ENCODE results near the gene IQGAP3. TPM values are rescaled to one million over a fixed set of nuclear protein-coding genes. Genes with fewer than 3 reads are reported as not detected.

The IQGAP3 gene
- polyA plus RNA-seq, 3 donors: 0.03 to 0.24 TPM; not detected in 1

- H3K9me3 ChIP-seq (replicated peaks in 1 of 2; ENCODE audit: control insufficient read depth in 1 of 2, insufficient read depth in 1 of 2, low read length in 2 of 2): no peaks in the 10 kb centered on the region
- H3K9me3 Mint-ChIP-seq: peaks cover 0 to 3% (median 0%) of the 10 kb centered on the region in 7 donors
- 46% methylated on average over 3 of the region's 5 CpGs for WGBS (ENCODE audit: insufficient coverage)
- H3K4me1 ChIP-seq (ENCODE audit: control insufficient read depth in 1 of 2, insufficient read depth in 2 of 2, low read length in 2 of 2): peaks cover 62 to 76% of the 10 kb centered on the region in 2 donors
- peak overlapping the region; percentile 98 for H3K9ac ChIP-seq (ENCODE audit: insufficient read depth, low read length, poor library complexity, severe bottlenecking)
- peak overlapping the region; percentile 94 to 98 for H3K27ac ChIP-seq (ENCODE audit: low read depth in 1 of 2, low read length in 2 of 2)
- H3K27me3 ChIP-seq (ENCODE audit: control insufficient read depth in 2 of 2, insufficient read depth in 2 of 2, low read length in 2 of 2): no peaks in the 10 kb centered on the region
- H3K36me3 Mint-ChIP-seq: no peaks in the 10 kb centered on the region
- H2AFZ ChIP-seq (ENCODE audit: insufficient read depth, low read depth, low read length, poor library complexity, severe bottlenecking): no peak overlapping the region
- H3K27ac Mint-ChIP-seq: peak overlapping the region; percentile 95 to 100 (median 99)
- no peak for TF ChIP-seq CTCF (IDR thresholded peaks at IDR 0.05)
- no peaks in the 10 kb centered on the region for H3K27me3 Mint-ChIP-seq (ENCODE audit: low read depth in 3 of 3)
- H3K4me1 Mint-ChIP-seq: peaks cover 55% of the 10 kb centered on the region
- H3K4me3 Mint-ChIP-seq: peak overlapping the region; percentile 81 to 89
- peak overlapping the region in 1 of 3 experiments; percentile 99 for H3K4me3 ChIP-seq (replicated peaks in 1 of 3; ENCODE audit: low read depth in 2 of 3, low read length in 3 of 3)
- H4K20me1 ChIP-seq (ENCODE audit: insufficient read depth, low read length): peaks cover 16% of the 10 kb centered on the region
- peak in 1 of 3 donors; percentile 33 for DNase-seq
- no peaks in the 10 kb centered on the region for H3K36me3 ChIP-seq (replicated peaks in 1 of 2; ENCODE audit: control insufficient read depth in 1 of 2, insufficient read depth in 2 of 2, low read length in 2 of 2)
- H3K4me2 ChIP-seq (replicated peaks; ENCODE audit: extremely low read depth, low read length, poor library complexity, severe bottlenecking): peak overlapping the region; percentile 96
- H3K79me2 ChIP-seq (ENCODE audit: insufficient read depth, low read length): peaks cover 60% of the 10 kb centered on the region
- intact Hi-C loops (cut with micrococcal nuclease): loop anchor here in 1 of 2 donors (5.0 to 10.0 kb wide), 3 partner anchors 48 to 243 kb away; partner anchors contain the start of genes ISG20L2 and METTL25B
Observed at GRCh38 chr1:156503698-156504437, 68.5 kb downstream of the IQGAP3 start.

GRCh38 chr1:156502894-156503697 lies 69.3 kb downstream of the IQGAP3 start:
- Histone ChIP-seq H4K20me1 (ENCODE audit: insufficient read depth, low read length) (peaks cover 24% of the 10 kb centered on the region), H3K9me3 (replicated peaks in 1 of 2; ENCODE audit: control insufficient read depth in 1 of 2, insufficient read depth in 1 of 2, low read length in 2 of 2) (no peaks in the 10 kb centered on the region), H3K36me3 (replicated peaks in 1 of 2; ENCODE audit: control insufficient read depth in 1 of 2, insufficient read depth in 2 of 2, low read length in 2 of 2) (no peaks in the 10 kb centered on the region), H3K4me2 (replicated peaks; ENCODE audit: extremely low read depth, low read length, poor library complexity, severe bottlenecking) (peak overlapping the region; percentile 96), H2AFZ (ENCODE audit: insufficient read depth, low read depth, low read length, poor library complexity, severe bottlenecking) (no peak overlapping the region), H3K9ac (ENCODE audit: insufficient read depth, low read length, poor library complexity, severe bottlenecking) (peak overlapping the region; percentile 98), H3K4me3 (replicated peaks in 1 of 3; ENCODE audit: low read depth in 2 of 3, low read length in 3 of 3) (peak overlapping the region in 2 of 3 experiments; percentile 27 to 99), H3K27ac (ENCODE audit: low read depth in 1 of 2, low read length in 2 of 2) (peak overlapping the region; percentile 94 to 98), H3K79me2 (ENCODE audit: insufficient read depth, low read length) (peaks cover 68% of the 10 kb centered on the region), H3K4me1 (ENCODE audit: control insufficient read depth in 1 of 2, insufficient read depth in 2 of 2, low read length in 2 of 2) (peaks cover 62 to 76% of the 10 kb centered on the region in 2 donors), H3K27me3 (ENCODE audit: control insufficient read depth in 2 of 2, insufficient read depth in 2 of 2, low read length in 2 of 2) (no peaks in the 10 kb centered on the region)
- no peak for TF ChIP-seq CTCF (IDR thresholded peaks at IDR 0.05)
- Mint-ChIP-seq H3K27ac (peak overlapping the region; percentile 95 to 100 (median 99)), H3K36me3 (peaks cover 0 to 2% of the 10 kb centered on the region in 2 donors), H3K9me3 (peaks cover 0 to 3% (median 0%) of the 10 kb centered on the region in 7 donors), H3K4me1 (peaks cover 55% of the 10 kb centered on the region), H3K27me3 (ENCODE audit: low read depth in 3 of 3) (no peaks in the 10 kb centered on the region), H3K4me3 (peak overlapping the region; percentile 81 to 89)
- peak; percentile 70 to 77 (median 76) for DNase-seq
- 25% methylated on average over 4 of the region's 12 CpGs for WGBS (ENCODE audit: insufficient coverage)
- intact Hi-C loops (cut with micrococcal nuclease): loop anchor here in 1 of 2 donors (5.0 to 10.0 kb wide), 3 partner anchors 49 to 244 kb away; partner anchors contain the start of genes ISG20L2 and METTL25B
